B cell (primary cell): ENCODE results near the gene THRA. TPM values are rescaled to one million over a fixed set of nuclear protein-coding genes. Genes with fewer than 3 reads are reported as not detected.

ENCODE experiments used
- ATAC-seq: fragments of 200-7000 bp; cut with Tn5 transposase; one replicate; pipeline ENCODE4 v1.10.0; 2021; ENCODE audit warnings: low read depth, mild to moderate bottlenecking, moderate number of reproducible peaks, moderate library complexity
- CTCF ChIA-PET: fragments of 350-600 bp; sonication (Branson Sonifier 250); formaldehyde crosslinking; loops from one replicate; lab custom pipeline; 2021; ENCODE audit warnings: antibody characterized with exemption, inconsistent platforms; lab: Charles Lee
- POLR2A ChIA-PET: fragments of 350-600 bp; sonication (Branson Sonifier 250); formaldehyde crosslinking; loops from one replicate; lab custom pipeline; 2021; ENCODE audit warnings: antibody characterized with exemption; lab: Charles Lee
- DNase-seq: peaks from one replicate; pipeline ENCODE4 v3.0.0; 2013
- H2AFZ ChIP-seq: 2 replicates; pipeline ENCODE4 v1.6.1; 2012; ENCODE audit warnings: mild to moderate bottlenecking, low read depth, low read length; ENCODE audit not compliant: insufficient read depth, poor library complexity, severe bottlenecking
- H3K27ac ChIP-seq, 2 donors: 1 replicate in 1 of 2; 2 replicates in 1 of 2; pipeline ENCODE4 v1.5.1; 2012 to 2013; ENCODE audit warnings: low read length in 2 of 2, mild to moderate bottlenecking in 2 of 2, moderate library complexity in 1 of 2
- H3K27me3 ChIP-seq, 4 experiments: fragments of 200-600 bp in 1 of 4; sonication (generic) in 1 of 4; replicated peaks in 1 of 4; 1 replicate in 2 of 4; 2 replicates in 2 of 4; pipeline versions ENCODE4 v1.6.1 to v1.7.0; 2013 to 2016; ENCODE audit warnings: low read length in 3 of 4, mild to moderate bottlenecking in 2 of 4, mixed read lengths in 1 of 4, moderate library complexity in 1 of 4; ENCODE audit not compliant: insufficient read depth in 4 of 4, control insufficient read depth in 3 of 4; ENCODE audit errors: control extremely low read depth in 1 of 4
- H3K36me3 ChIP-seq, 2 experiments: replicated peaks in 1 of 2; 1 replicate in 1 of 2; 2 replicates in 1 of 2; pipeline versions ENCODE4 v1.6.1 to v1.7.1; 2013; ENCODE audit warnings: low read length in 1 of 2; ENCODE audit not compliant: insufficient read depth in 2 of 2, control insufficient read depth in 1 of 2; ENCODE audit errors: control extremely low read depth in 1 of 2, extremely low read depth in 1 of 2
- H3K4me1 ChIP-seq, 2 donors: fragments of 200-600 bp in 1 of 2; sonication (generic) in 1 of 2; 1 replicate in 1 of 2; 2 replicates in 1 of 2; pipeline versions ENCODE4 v1.5.1 to v1.6.1; 2013 to 2017; ENCODE audit warnings: low read length in 2 of 2; ENCODE audit not compliant: control insufficient read depth in 2 of 2, insufficient read depth in 2 of 2
- H3K4me2 ChIP-seq: replicated peaks from 2 replicates; pipeline ENCODE3; 2012; ENCODE audit warnings: mild to moderate bottlenecking, low read depth, low read length; ENCODE audit not compliant: poor library complexity, severe bottlenecking
- H3K4me3 ChIP-seq, 5 experiments: fragments of 200-600 bp in 1 of 5; sonication (generic) in 1 of 5; 1 replicate in 3 of 5; 2 replicates in 2 of 5; pipeline versions ENCODE4 v1.5.1 to v1.7.0; 2011 to 2016; ENCODE audit warnings: low read length in 4 of 5, mild to moderate bottlenecking in 4 of 5, low read depth in 2 of 5, control low read depth in 1 of 5, moderate library complexity in 1 of 5; ENCODE audit not compliant: insufficient read depth in 1 of 5; ENCODE audit errors: control extremely low read depth in 1 of 5, extremely low read depth in 1 of 5
- H3K79me2 ChIP-seq: fragments of 200-600 bp; sonication (generic); one replicate; pipeline ENCODE4 v1.6.0; 2016; ENCODE audit warnings: low read length; ENCODE audit not compliant: control insufficient read depth, insufficient read depth
- H3K9ac ChIP-seq: fragments of 200-600 bp; sonication (generic); 2 replicates; pipeline ENCODE4 v1.6.1; 2017; ENCODE audit warnings: mild to moderate bottlenecking, low read length, moderate library complexity
- H3K9me3 ChIP-seq, 3 donors: one replicate each; pipeline versions ENCODE4 v1.6.1 to v1.7.1; 2013; ENCODE audit warnings: low read length in 2 of 3; ENCODE audit not compliant: control insufficient read depth in 2 of 3, insufficient read depth in 1 of 3; ENCODE audit errors: control extremely low read depth in 1 of 3
- H4K20me1 ChIP-seq: 2 replicates; pipeline ENCODE4 v1.6.0; 2012; ENCODE audit warnings: mild to moderate bottlenecking, low read length; ENCODE audit not compliant: insufficient read depth, control insufficient read depth, poor library complexity, severe bottlenecking
- H3K27ac Mint-ChIP-seq: one replicate; pipeline ENCODE4 v1.8.0; 2021; ENCODE audit warnings: mixed read lengths
- H3K27me3 Mint-ChIP-seq: one replicate; pipeline ENCODE4 v1.8.0; 2021; ENCODE audit warnings: mixed read lengths
- H3K4me1 Mint-ChIP-seq: one replicate; pipeline ENCODE4 v1.8.0; 2021; ENCODE audit warnings: mixed read lengths
- H3K4me3 Mint-ChIP-seq: one replicate; pipeline ENCODE4 v1.8.0; 2021; ENCODE audit warnings: mixed read lengths
- H3K9me3 Mint-ChIP-seq: one replicate; pipeline ENCODE4 v1.8.0; 2022; ENCODE audit warnings: mixed read lengths; ENCODE audit not compliant: insufficient read depth
- CTCF ChIP-seq: fragments of 200-600 bp; IDR thresholded peaks from one replicate; pipeline ENCODE4 v1.8.0; 2022; ENCODE audit warnings: antibody characterized with exemption, mild to moderate bottlenecking
- EZH2 ChIP-seq: IDR thresholded peaks from 2 replicates; pipeline ENCODE4 v1.6.1; 2012; ENCODE audit warnings: borderline replicate concordance, low read depth, mild to moderate bottlenecking, moderate library complexity, low read length; ENCODE audit not compliant: insufficient read depth, poor library complexity, severe bottlenecking
- WGBS: methylation state at CpG from one replicate; pipeline ENCODE4 v1.1.5; 2013; ENCODE audit warnings: missing lambda C conversion rate; ENCODE audit not compliant: insufficient coverage; 5-methylcytosine and 5-hydroxymethylcytosine counted together
- intact Hi-C: fragments of 100-400 bp; cut with micrococcal nuclease; formaldehyde crosslinking; loops from one replicate; pipeline ENCODE4 v1.10.0; 2022
- polyA plus RNA-seq: library from polyadenylated mRNA; depleted of rRNA; stranded (reverse); fragments of >200 nt; gene quantifications from 2 replicates; pipeline ENCODE4 v1.2.3, GENCODE V29; 2012
- total RNA-seq, 2 donors: library from RNA; stranded (reverse); fragments of 120-200 nt in 1 of 2; gene quantifications; 1 replicate in 1 of 2; 2 replicates in 1 of 2; pipeline versions ENCODE4 v1.2.3 to v1.2.4, GENCODE V29; 2013 to 2022

Gene THRA
- total and polyA plus RNA-seq, 2 donors (not counting 1 experiment from before 2014, with no cell fraction given), result 8.0 to 17.1 TPM

GRCh38 chr17:40032322-40033320 lies 30.1 kb upstream of the THRA start:
- Mint-ChIP-seq H3K4me3 (no peak overlapping the region), H3K4me1 (no peaks in the 10 kb centered on the region), H3K27ac (no peak overlapping the region), H3K27me3 (no peaks in the 10 kb centered on the region), H3K9me3 (no peaks in the 10 kb centered on the region)
- TF ChIP-seq CTCF, result no peak
- no peak for TF ChIP-seq EZH2
- no peak overlapping the region for H3K4me3 ChIP-seq
- no peak overlapping the region for H3K27ac ChIP-seq
- peaks cover 0 to 71% of the 10 kb centered on the region in 2 experiments for H3K36me3 ChIP-seq
- no peaks in the 10 kb centered on the region for H3K79me2 ChIP-seq
- H3K9me3 ChIP-seq, result no peaks in the 10 kb centered on the region
- no peak overlapping the region for H3K9ac ChIP-seq
- WGBS, result 95% methylated on average over 23 of the region's 23 CpGs
- no peak for ATAC-seq
- no peak overlapping the region for H2AFZ ChIP-seq
- ChIA-PET POLR2A (no interaction called here), CTCF (interaction anchor here (0.7 to 1.8 kb wide), 3 partner anchors 19 to 80 kb away, joined by 4 read pairs; no protein-coding TSS in a partner anchor)
- no peak for DNase-seq
- H3K27me3 ChIP-seq, result no peaks in the 10 kb centered on the region
- no peak overlapping the region for H3K4me2 ChIP-seq
- intact Hi-C loops, result no loop called here
- H4K20me1 ChIP-seq, result no peaks in the 10 kb centered on the region
- H3K4me1 ChIP-seq, result no peaks in the 10 kb centered on the region

GRCh38 chr17:40033339-40033738 lies 29.4 kb upstream of the THRA start:
- ATAC-seq, result no peak
- ChIA-PET POLR2A (no interaction called here), CTCF (interaction anchor here (0.9 to 1.8 kb wide), 2 partner anchors 53 to 80 kb away, joined by 4 read pairs; no protein-coding TSS in a partner anchor)
- H3K27ac Mint-ChIP-seq, result no peak overlapping the region
- TF ChIP-seq EZH2 (no peak), CTCF (no peak)
- H3K27me3 Mint-ChIP-seq, result no peaks in the 10 kb centered on the region
- intact Hi-C loops, result no loop called here
- no peaks in the 10 kb centered on the region for H3K79me2 ChIP-seq
- no peaks in the 10 kb centered on the region for H3K9me3 ChIP-seq
- H3K36me3 ChIP-seq, result peaks cover 0 to 69% of the 10 kb centered on the region in 2 experiments
- H3K9ac ChIP-seq, result no peak overlapping the region
- no peaks in the 10 kb centered on the region for H3K4me1 ChIP-seq
- no peaks in the 10 kb centered on the region for H3K4me1 Mint-ChIP-seq
- DNase-seq, result no peak
- WGBS, result 91% methylated on average over 8 of the region's 8 CpGs
- H3K4me3 ChIP-seq, result no peak overlapping the region
- no peaks in the 10 kb centered on the region for H3K9me3 Mint-ChIP-seq
- H2AFZ ChIP-seq, result no peak overlapping the region
- no peaks in the 10 kb centered on the region for H4K20me1 ChIP-seq
- no peaks in the 10 kb centered on the region for H3K27me3 ChIP-seq
- no peak overlapping the region for H3K4me3 Mint-ChIP-seq
- H3K4me2 ChIP-seq, result no peak overlapping the region
- H3K27ac ChIP-seq, result no peak overlapping the region
